H1 (cell line): ENCODE measurements around the gene SLC26A8. TPM values are rescaled to one million over a fixed set of nuclear protein-coding genes. Genes with fewer than 3 reads are reported as not detected.

Experiments used
- GTF2F1 ChIP-seq: IDR thresholded peaks from 2 replicates; pipeline ENCODE4 v1.6.1; 2012; ENCODE audit warnings: low read depth, low read length, improper control_type of control experiment, borderline replicate concordance
- KDM4A ChIP-seq: IDR thresholded peaks from one replicate; pipeline ENCODE4 v1.7.1; 2012; ENCODE audit warnings: low read depth, mild to moderate bottlenecking, moderate library complexity, low read length, inconsistent platforms; ENCODE audit not compliant: severe bottlenecking
- POLR2A ChIP-seq, 2 experiments: IDR thresholded peaks; 1 replicate in 1 of 2; 2 replicates in 1 of 2; pipeline ENCODE4 v1.6.1; 2011; ENCODE audit warnings: low read depth in 2 of 2, low read length in 2 of 2, mild to moderate bottlenecking in 2 of 2; ENCODE audit errors: control extremely low read depth in 1 of 2
- TCF12 ChIP-seq: IDR thresholded peaks from 2 replicates; pipeline ENCODE4 v1.6.1; 2011; ENCODE audit warnings: low read depth, mild to moderate bottlenecking, low read length
- ZNF274 ChIP-seq: IDR thresholded peaks from 2 replicates; pipeline ENCODE4 v1.7.0; 2012; ENCODE audit warnings: low read length, borderline replicate concordance; ENCODE audit errors: extremely low read depth
- polyA plus RNA-seq, 7 experiments: library from polyadenylated mRNA; depleted of rRNA in 3 of 7; stranded (reverse) in 5 of 7; unstranded in 2 of 7; fragments of >200 nt in 5 of 7; fragments of 200-250 nt in 2 of 7; gene quantifications; 1 replicate in 5 of 7; 2 replicates in 1 of 7; 4 replicates in 1 of 7; pipeline versions ENCODE4 v1.2.1 to v1.2.3, GENCODE V29; 2011 to 2013; ENCODE audit warnings: missing spikeins in 2 of 7, mixed read lengths in 2 of 7
- total RNA-seq: library from RNA; stranded (reverse); fragmentation: NEBNext Ultra II Directional; extraction: Animal tissue kit (Norgen Biotek cat#: 25700); gene quantifications from 2 replicates; pipeline ENCODE4 v1.2.1, GENCODE V29; 2021

The SLC26A8 gene
- total and polyA plus RNA-seq, 2 of the 8 experiments (the other 6 are each of a cell fraction or from before 2014, with no cell fraction given) = 0.56 to 0.57 TPM

- TF ChIP-seq GTF2F1 = no peak
- no peak for TF ChIP-seq POLR2A (IDR thresholded peaks at IDR 0.05; ENCODE audit: control extremely low read depth in 1 of 2, low read depth in 2 of 2, low read length in 2 of 2)
- TF ChIP-seq ZNF274 = no peak
- no peak for TF ChIP-seq KDM4A
- TF ChIP-seq TCF12 = no peak
Measured at GRCh38 chr6:35914536-35914935, 109.9 kb downstream of the SLC26A8 start (continued).
